Erythroblast (primary cell): ENCODE measurements around the gene MTO1.

ENCODE experiments used
- GATA1 ChIP-seq: IDR thresholded peaks from 2 replicates; pipeline ENCODE4 v1.6.1; 2011; ENCODE audit warnings: low read depth, mild to moderate bottlenecking, control low read depth, low read length, moderate library complexity
- POLR2A ChIP-seq: IDR thresholded peaks from 2 replicates; pipeline ENCODE4 v1.6.1; 2011; ENCODE audit warnings: mild to moderate bottlenecking, low read length

GRCh38 chr6:73520688-73521350 lies 59.3 kb downstream of the MTO1 start, which contains the start of gene EEF1A1:
- TF ChIP-seq POLR2A (peak; percentile 100), GATA1 (no peak)
